IPS-18c (cell line): ENCODE results near the gene ITIH3.

Experiments used
- H3K4me3 ChIP-seq: 2 replicates; pipeline ENCODE4 v1.7.0; 2013; ENCODE audit warnings: low read depth, mild to moderate bottlenecking, low read length, moderate library complexity; ENCODE audit not compliant: insufficient read depth
- H3K9me3 ChIP-seq: one replicate; pipeline ENCODE4 v1.6.1; 2013; ENCODE audit warnings: mild to moderate bottlenecking, low read length, moderate library complexity; ENCODE audit not compliant: control insufficient read depth, insufficient read depth

ITIH3 gene

DNA sequence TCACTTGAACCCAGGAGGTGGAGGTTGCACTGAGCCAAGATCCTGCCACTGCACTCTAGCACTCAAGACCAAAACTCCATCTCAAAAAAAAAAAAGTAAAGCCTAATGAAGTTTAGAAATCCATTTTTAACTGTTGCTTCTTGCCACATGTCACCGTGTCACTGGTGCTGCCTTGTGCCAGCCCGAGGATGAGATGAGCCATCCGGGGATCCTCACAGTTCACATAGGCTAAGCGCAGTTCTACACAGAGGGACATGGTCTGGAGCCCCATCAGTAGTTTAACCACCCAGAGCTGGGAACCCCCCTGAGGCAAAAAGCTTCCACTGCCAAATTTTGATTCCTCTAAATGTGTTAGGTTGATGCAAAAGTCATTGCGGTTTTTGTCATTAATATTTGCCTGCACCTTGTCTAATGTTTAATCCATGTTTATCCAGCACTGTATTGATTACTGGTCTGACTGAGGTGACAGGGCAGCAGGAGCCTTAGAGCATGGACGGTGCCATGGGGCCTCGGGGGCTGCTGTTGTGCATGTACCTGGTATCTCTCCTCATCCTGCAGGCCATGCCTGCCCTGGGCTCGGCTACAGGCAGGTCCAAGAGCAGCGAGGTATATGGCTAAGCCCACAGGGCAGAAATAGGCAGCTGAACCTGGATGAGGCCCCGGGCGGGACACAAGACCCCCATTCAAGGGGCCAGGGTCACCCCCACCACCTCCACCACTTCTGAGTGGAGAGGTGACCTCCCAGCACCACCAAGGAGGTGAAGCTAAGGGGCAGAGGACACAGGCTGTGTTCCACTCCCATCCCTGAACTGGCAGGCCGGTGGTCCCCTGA, 17.3 kb upstream of the ITIH3 start, which contains the start of gene ITIH1:
ITIH1 (plus strand) TSS at position 473 of the 832 bp plus-strand sequence; CDS start at position 490, 17 bp downstream.
- Histone ChIP-seq H3K4me3 (no peak within 1 kb of the TSS), H3K9me3 (no peaks in the 10 kb centered on the region)

DNA sequence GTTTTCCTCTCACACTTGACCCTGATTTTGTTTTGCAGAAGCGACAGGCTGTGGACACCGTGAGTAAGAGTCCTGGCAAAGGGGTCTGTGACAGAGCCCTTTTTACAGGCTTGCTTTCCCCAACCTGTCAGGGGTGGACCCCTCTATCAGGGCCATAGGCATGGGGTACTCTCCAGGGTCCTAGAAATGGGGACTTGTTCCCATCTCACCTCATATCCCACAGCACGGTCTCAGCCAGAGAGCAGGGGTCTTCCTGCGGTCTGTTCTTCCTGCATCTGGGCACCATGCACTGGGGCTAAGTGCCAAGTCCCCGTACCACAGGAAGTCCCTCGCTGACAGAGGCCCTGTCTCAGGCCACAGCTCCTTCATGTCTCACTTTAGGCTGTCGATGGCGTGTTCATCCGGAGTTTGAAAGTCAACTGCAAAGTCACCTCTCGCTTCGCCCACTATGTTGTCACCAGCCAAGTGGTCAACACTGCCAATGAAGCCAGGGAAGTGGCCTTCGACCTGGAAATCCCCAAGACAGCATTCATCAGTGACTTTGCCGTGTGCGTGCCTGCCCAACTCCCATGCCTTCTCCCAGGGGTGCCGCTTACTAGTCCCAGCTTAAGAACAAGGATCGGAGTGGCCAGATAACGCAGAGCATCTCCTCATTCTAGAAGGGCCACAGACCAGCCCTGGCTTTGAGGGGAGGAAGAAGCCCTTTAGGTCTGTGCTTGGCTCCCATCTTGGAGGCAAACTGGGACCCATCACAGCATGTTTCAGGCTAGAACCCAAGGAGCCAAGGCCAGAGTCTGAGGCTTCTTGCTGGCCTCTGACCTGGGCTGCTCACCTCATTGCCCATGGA, 16.4 kb upstream of the ITIH3 start:
- Histone ChIP-seq H3K4me3 (no peak overlapping the region), H3K9me3 (no peaks in the 10 kb centered on the region)

DNA sequence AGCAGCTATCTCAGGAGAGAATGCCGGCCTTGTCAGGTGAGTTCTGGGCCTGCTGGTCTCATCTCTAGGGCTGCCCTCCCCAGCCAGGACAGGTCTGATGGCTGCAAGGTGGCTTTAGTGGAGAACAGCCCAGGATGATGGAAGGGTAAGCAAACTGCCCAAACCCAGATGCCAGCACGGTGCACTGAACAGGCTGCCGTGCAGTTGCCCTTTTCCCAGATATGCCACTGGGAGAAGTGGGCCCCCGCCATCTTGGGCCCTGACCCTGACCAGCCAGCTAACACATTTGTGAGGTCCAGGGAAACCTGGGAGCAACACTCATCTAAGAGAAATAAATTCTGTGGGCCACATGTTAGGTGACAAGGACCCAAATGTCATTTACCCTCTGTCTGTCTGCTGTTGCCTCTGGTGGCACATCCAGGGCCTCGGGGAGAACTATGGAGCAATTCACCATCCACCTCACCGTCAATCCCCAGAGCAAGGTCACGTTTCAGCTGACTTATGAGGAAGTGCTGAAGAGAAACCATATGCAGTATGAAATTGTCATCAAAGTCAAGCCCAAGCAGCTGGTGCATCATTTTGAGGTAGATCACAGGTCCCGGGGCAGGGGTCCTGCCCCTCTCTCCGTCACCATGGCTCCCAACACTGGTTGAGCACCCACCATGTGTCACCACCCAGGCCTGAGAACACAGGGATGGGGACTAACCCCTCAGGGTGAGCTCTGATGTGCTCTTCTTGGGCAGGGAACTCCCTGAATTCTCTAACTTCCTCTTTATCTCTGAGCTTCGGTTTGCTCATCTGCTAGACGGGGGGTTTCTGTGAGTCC, 15.4 kb upstream of the ITIH3 start:
- H3K9me3 ChIP-seq: no peaks in the 10 kb centered on the region
- no peak overlapping the region for H3K4me3 ChIP-seq

DNA sequence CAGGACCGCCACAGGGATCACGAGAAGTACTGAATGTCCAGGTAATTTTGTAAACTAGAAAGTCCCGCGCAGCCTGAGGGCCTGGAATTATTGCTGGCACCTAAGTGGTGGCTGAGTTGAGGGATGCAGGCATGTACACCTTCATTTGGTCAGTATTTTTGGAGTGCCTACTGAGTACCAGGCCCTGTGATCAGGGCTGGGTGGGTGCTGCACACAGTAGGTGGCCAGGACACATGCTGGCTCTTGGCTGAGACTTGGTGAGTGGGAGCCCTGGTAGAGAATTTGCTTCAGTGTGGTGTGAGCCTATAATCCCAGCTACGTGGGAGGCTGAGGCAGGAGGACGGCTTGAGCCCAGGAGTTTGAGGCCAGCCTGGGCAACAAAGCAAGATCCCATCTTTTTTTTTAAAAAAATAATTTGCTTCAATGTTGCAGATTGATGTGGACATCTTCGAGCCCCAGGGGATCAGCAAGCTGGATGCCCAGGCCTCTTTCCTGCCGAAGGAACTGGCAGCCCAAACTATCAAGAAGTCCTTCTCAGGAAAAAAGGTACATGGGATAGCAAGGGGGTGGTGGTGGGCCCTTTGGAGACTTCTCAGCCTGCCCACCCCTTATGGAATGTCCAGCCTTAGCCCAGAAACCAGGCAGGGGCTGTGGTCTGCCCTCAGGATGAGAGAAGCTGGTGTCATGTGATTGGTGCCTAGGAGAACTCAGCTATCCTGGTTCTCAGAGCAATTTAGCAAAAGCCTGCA, 14.6 kb upstream of the ITIH3 start:
- no peak overlapping the region for H3K4me3 ChIP-seq

DNA sequence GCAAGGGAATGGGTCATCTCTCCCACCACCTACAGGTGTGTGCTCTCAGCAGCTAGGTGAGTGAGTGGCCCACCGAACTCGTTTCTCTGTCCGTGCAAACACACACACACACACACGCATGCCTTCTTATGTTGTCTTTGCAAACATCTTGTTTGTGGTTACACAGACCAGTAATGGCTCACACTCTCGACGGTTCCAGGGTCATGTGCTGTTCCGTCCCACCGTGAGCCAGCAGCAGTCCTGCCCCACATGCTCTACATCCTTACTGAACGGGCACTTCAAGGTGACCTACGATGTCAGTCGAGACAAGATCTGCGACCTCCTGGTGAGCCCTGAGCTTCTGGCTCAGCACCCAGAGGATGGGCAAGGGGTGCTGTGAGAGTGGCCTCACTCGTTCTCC, 12.9 kb upstream of the ITIH3 start:
- H3K4me3 ChIP-seq: no peak overlapping the region
- H3K9me3 ChIP-seq: no peaks in the 10 kb centered on the region

More for the DNA sequence above, 14.6 kb upstream of the ITIH3 start:
- no peaks in the 10 kb centered on the region for H3K9me3 ChIP-seq

DNA sequence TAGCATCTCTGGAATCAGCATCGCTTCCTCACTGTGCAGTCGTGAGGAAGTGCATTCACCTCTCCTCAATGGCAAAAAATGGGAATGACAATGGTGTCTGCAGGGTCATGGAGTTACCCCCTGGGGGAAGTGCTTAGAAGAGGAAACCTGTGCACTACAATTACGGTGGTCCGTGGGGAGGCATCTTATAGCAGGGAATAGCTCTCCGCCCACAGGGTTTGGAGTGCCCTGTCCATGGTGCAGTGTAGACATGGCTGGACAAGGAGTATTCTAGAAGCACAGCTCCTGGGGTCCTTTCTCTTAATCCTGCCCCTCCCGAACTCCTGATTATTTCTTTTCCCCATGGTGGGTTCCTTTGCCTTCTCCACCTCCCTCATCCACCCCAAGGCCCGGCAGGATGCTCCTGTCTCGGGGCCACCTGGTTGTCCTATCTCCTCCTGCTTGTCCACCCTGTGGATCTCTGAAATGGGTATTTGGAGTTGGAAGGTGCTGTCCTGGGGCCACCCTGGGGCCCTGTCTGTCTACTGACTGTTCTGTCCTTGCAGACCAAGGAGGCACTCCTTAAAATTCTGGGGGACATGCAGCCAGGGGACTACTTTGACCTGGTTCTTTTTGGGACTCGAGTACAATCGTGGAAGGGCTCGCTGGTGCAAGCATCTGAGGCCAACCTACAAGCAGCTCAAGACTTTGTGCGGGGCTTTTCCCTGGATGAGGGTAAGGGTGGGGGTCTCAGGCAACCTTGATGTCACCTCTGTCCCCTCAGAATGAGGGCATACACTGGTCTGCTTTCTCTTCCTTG, 12.0 kb upstream of the ITIH3 start:
- Histone ChIP-seq H3K9me3 (no peaks in the 10 kb centered on the region), H3K4me3 (no peak overlapping the region)

DNA sequence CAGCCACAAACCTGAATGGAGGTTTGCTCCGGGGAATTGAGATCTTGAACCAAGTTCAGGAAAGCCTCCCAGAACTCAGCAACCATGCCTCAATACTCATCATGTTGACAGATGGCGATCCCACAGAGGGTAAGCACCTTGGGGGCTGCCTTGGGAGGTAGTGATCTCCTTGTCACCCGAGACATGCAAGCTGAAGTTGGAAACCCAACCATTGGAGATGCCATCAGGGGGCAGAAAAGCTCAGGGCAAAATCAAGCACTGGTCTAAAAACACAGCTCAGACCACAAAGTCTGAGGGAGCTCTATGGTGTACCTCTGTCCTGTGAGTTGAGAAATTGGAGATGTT, 11.4 kb upstream of the ITIH3 start:
- no peak overlapping the region for H3K4me3 ChIP-seq
- H3K9me3 ChIP-seq: no peaks in the 10 kb centered on the region

DNA sequence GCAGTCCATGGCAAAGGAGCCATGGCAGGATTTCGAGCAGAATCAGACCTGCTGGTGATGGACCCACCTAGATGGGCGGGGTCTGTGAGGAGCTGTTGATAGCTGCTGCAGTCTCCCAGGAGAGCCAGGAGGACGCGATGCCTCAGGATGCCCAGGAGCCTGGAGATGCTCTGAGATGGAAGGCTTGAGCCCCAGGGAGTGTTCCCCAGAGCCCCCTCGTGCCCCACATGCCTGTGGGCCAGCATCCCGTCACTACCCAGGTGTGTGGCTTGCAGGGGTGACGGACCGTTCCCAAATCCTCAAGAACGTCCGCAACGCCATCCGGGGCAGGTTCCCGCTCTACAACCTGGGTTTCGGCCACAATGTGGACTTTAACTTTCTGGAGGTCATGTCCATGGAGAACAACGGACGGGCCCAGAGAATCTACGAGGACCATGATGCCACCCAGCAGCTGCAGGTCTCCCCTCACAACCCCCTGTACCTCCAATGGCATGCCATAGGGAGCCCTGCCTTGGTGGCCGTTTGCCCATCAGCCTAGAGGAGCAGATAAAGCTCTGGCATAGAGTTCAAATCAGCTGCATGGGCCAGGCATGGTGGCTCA, 10.5 kb upstream of the ITIH3 start:
- Histone ChIP-seq H3K9me3 (no peaks in the 10 kb centered on the region), H3K4me3 (no peak overlapping the region)

DNA sequence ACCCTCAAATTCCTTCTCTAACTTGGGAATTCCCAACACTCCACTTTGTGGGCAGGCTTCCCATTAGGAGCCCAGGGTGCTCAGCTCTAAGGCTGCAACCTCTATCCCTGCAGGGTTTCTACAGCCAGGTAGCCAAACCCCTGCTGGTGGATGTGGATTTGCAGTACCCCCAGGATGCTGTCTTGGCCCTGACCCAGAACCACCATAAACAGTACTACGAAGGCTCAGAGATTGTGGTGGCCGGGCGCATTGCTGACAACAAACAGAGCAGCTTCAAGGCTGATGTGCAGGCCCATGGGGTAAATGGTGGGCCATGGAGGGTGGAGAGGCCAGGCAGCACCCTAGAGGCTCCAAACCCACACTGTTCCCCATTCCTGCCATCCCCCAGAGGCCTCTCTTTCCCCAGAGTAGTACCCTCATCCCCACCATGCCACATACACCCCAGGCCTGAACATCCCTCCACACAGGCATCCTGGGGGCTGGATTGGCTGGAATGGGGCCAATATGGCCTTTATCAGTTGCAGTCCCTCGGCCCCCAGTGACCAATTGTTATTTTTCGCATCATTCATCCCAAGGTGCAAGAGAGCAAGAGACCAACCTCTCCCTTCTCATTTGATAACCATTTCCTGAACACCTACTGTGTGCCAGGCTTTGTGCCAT, 9.5 kb upstream of the ITIH3 start:
- no peak overlapping the region for H3K4me3 ChIP-seq
- H3K9me3 ChIP-seq: no peaks in the 10 kb centered on the region

DNA sequence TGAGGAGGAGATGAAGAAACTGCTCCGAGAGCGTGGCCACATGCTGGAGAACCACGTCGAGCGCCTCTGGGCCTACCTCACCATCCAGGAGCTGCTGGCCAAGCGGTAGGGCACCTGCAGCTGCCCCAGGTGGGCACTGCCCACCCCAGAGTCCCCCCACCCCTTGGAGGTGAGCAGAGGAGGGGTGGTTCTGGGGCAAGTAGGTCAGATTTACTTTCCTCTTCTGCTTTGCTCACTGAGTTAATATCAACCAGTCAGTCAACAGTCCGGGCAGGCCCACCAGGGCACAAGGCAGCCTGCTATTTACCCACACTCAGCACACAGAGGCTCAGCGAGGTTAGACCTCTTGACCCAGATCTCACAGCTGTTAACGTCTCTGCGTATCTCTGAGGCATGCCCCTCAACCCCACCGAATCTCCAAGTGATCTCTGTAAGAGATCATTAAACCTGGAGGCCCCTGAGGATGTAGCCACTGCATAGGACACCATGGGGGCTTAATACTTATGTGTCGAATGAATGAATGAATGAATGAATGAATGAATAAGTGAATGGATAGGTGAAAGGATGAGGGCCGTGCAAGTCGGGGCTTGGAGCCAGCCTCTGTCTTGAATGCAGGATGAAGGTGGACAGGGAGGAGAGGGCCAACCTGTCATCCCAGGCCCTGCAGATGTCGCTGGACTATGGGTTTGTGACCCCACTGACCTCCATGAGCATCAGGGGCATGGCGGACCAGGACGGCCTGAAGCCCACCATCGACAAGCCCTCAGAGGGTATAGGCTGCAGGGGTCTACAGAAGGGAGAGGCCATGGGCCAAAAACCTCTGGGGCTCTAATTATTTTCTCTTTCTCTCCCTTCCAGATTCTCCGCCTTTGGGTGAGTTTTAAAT, 8.0 kb upstream of the ITIH3 start:
- H3K9me3 ChIP-seq: no peaks in the 10 kb centered on the region
- H3K4me3 ChIP-seq: no peak overlapping the region

DNA sequence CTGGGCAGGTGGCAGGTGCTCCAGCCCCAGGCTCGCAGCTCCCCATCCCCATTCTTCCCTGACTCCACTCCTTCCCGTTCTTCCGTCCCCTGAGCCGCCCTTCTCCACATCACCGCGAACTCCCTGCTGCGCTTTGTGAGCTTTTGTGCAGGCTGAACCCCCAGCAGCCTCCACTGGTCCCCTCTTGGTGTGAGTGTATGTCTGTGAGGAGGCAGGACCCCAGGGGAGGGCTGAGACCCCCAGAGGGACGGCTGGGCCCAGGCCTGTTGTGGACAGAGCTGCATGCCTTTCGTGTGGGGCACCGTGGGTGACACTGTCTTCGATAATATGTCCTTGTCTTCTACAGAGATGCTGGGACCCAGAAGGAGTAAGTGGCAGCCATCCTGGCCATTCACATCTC, 7.3 kb upstream of the ITIH3 start:
- no peaks in the 10 kb centered on the region for H3K9me3 ChIP-seq

DNA sequence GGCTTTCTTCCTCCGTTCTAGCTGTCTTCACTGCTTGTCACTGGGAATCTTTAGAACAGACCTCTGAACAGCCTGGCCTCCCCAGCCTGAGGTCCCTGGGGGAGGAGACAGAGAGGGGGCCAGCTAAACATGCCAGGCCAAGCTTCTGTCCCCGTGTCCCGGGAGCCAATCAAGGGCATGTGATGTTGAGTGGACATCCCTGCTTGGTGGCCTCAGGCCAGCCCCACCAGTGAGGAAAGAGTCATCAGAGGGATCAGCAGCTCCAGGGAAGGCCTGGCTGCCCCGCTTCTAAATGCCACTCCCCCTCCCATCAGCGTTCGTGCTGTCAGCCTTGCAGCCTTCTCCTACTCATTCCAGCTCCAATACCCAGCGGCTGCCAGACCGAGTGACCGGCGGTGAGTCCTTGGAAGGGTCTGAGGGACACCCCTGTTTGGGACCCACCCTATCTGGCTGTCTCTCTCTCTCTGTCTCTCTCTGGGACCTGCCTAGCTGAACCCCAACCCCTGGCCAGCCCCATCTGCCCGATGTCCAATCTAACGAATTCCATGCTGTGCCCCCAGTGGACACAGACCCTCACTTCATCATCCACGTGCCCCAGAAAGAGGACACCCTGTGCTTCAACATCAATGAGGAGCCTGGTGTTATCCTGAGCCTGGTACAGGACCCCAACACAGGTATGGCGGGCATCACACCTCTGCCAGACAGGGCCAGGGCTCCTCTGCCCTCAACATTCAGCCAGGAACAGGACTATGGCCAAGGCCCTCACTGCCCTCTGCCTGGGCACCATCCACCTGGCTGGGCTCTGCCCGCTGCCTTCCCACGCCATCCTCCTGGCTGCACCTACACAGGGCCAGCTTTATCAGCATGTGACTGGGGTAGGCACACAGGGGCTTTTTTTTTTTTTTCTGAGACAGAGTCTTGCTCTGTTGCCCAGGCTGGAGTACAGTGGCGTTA, 6.6 kb upstream of the ITIH3 start:
- Histone ChIP-seq H3K9me3 (no peaks in the 10 kb centered on the region), H3K4me3 (no peak overlapping the region)

More for the DNA sequence above, 7.3 kb upstream of the ITIH3 start:
- no peak overlapping the region for H3K4me3 ChIP-seq

DNA sequence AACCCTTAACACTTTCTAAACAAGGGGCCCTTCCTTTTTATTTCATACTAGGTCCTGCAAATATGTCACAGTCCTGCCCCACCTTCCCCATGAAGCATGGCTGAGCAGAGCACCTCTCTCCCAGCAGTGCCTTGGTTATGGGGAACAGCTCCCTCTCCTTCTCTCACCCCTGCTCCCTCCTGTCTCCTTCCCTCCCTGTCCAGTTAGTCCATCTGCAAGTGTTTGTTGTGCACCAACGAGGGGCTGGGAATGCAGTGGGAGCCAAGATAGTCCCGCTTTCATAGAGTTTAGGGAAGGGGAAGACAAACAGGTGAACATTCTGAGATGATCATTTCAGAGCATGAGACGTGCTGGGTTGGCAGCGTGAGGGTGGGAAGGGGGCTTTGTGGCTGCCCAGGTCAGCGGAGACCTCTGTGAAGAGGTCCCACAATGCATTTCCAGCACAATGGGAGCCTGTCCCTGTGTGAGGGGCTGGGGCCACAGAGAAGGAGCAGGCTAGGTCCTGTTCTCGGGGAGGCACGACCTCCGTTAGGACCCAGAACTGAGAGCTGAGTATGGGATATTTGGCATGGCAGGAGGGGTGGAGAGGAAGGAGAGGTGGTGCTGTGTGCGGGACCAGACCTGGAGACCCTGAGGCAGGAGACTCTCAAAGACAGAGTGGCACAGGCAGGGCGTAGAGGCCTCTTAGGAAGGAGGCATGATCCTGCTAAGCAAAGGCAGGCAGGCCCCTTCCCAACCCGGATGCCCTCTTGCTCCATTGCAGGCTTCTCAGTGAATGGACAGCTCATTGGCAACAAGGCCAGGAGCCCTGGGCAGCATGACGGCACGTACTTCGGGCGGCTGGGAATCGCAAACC, 5.5 kb upstream of the ITIH3 start:
- Histone ChIP-seq H3K4me3 (no peak overlapping the region), H3K9me3 (no peaks in the 10 kb centered on the region)
